Glutamatergic neuron (in vitro differentiated cells): Measurements from ENCODE around the gene PDSS1. TPM values are rescaled to one million over a fixed set of nuclear protein-coding genes. Genes with fewer than 3 reads are reported as not detected.

ENCODE experiments used
- DNase-seq: peaks from one replicate; pipeline ENCODE4 v3.0.0; 2022
- H3K27ac Mint-ChIP-seq: one replicate; pipeline ENCODE4 v1.8.0; 2020; ENCODE audit warnings: mild to moderate bottlenecking, mixed read lengths, inconsistent platforms; ENCODE audit not compliant: unreplicated experiment
- H3K27me3 Mint-ChIP-seq: one replicate; pipeline ENCODE4 v1.8.0; 2020; ENCODE audit warnings: mild to moderate bottlenecking, moderate library complexity, mixed read lengths, inconsistent platforms; ENCODE audit not compliant: unreplicated experiment
- H3K36me3 Mint-ChIP-seq: one replicate; pipeline ENCODE4 v1.8.0; 2020; ENCODE audit warnings: mild to moderate bottlenecking, mixed read lengths, inconsistent platforms; ENCODE audit not compliant: unreplicated experiment
- H3K4me1 Mint-ChIP-seq: one replicate; pipeline ENCODE4 v1.8.0; 2020; ENCODE audit warnings: mild to moderate bottlenecking, low read depth, mixed read lengths, inconsistent platforms; ENCODE audit not compliant: unreplicated experiment
- H3K4me3 Mint-ChIP-seq: one replicate; pipeline ENCODE4 v1.8.0; 2020; ENCODE audit warnings: mild to moderate bottlenecking, mixed read lengths, inconsistent platforms; ENCODE audit not compliant: unreplicated experiment
- H3K9me3 Mint-ChIP-seq: one replicate; pipeline ENCODE4 v1.8.0; 2020; ENCODE audit warnings: mild to moderate bottlenecking, moderate library complexity, mixed read lengths, inconsistent platforms; ENCODE audit not compliant: unreplicated experiment
- CTCF ChIP-seq: fragments of 200-600 bp; sonication (generic); IDR thresholded peaks from one replicate; pipeline ENCODE4 v1.5.0; 2021; ENCODE audit not compliant: partially characterized antibody, unreplicated experiment
- total RNA-seq: library from RNA; stranded (reverse); fragmentation: NEBNext Ultra II Directional; extraction: Animal tissue kit (Norgen Biotek cat#: 25700); gene quantifications from one replicate; pipeline ENCODE4 v1.2.1, GENCODE V29; 2021; ENCODE audit not compliant: unreplicated experiment

PDSS1 gene
- total RNA-seq, 1 donor from 2014 or later, result 11.6 TPM

- no peak for DNase-seq
- Mint-ChIP-seq H3K27me3 (no peaks in the 10 kb centered on the region), H3K4me1 (peaks cover 2% of the 10 kb centered on the region), H3K4me3 (no peak overlapping the region), H3K36me3 (no peaks in the 10 kb centered on the region), H3K9me3 (no peaks in the 10 kb centered on the region), H3K27ac (no peak overlapping the region)
- TF ChIP-seq CTCF, result no peak
Measured at GRCh38 chr10:26721561-26721960, 24.1 kb downstream of the PDSS1 start.

- Mint-ChIP-seq H3K4me3 (no peak overlapping the region), H3K9me3 (no peaks in the 10 kb centered on the region), H3K36me3 (no peaks in the 10 kb centered on the region), H3K4me1 (peaks cover 2% of the 10 kb centered on the region), H3K27me3 (no peaks in the 10 kb centered on the region), H3K27ac (no peak overlapping the region)
- DNase-seq, result no peak
- no peak for TF ChIP-seq CTCF
Measured at GRCh38 chr10:26723016-26723415, 25.5 kb downstream of the PDSS1 start.

- no peak overlapping the region for H3K27ac Mint-ChIP-seq
- H3K27me3 Mint-ChIP-seq, result peaks cover 2% of the 10 kb centered on the region
- H3K4me1 Mint-ChIP-seq, result peaks cover 2% of the 10 kb centered on the region
- no peaks in the 10 kb centered on the region for H3K9me3 Mint-ChIP-seq
- peak; percentile 91 for TF ChIP-seq CTCF
- peak; percentile 40 for DNase-seq
- no peak overlapping the region for H3K4me3 Mint-ChIP-seq
- peaks cover 4% of the 10 kb centered on the region for H3K36me3 Mint-ChIP-seq
Measured at GRCh38 chr10:26725837-26726727, 28.6 kb downstream of the PDSS1 start.

- peaks cover 4% of the 10 kb centered on the region for H3K36me3 Mint-ChIP-seq
- peaks cover 2% of the 10 kb centered on the region for H3K4me1 Mint-ChIP-seq
- peaks cover 2% of the 10 kb centered on the region for H3K27me3 Mint-ChIP-seq
Measured at GRCh38 chr10:26727005-26727404, 29.5 kb downstream of the PDSS1 start.

More at GRCh38 chr10:26727005-26727404, 29.5 kb downstream of the PDSS1 start:
- no peak for DNase-seq
- Mint-ChIP-seq H3K4me3 (no peak overlapping the region), H3K27ac (no peak overlapping the region), H3K9me3 (no peaks in the 10 kb centered on the region)
- no peak for TF ChIP-seq CTCF
